HG02870 (cell line): ENCODE measurements around the gene RAB17.

Experiments used
- ATAC-seq: cut with Tn5 transposase; IDR thresholded peaks from one replicate; pipeline ENCODE4 v1.9.1; 2021; ENCODE audit warnings: mild to moderate bottlenecking, moderate library complexity; ENCODE audit not compliant: unreplicated experiment

The RAB17 gene

GRCh38 chr2:237581326-237581725 is 9.2 kb downstream of the RAB17 start:
- no peak for ATAC-seq

GRCh38 chr2:237577956-237578870 is 12.3 kb downstream of the RAB17 start:
- ATAC-seq = no peak

GRCh38 chr2:237577458-237577857 is 13.1 kb downstream of the RAB17 start:
- ATAC-seq = no peak

GRCh38 chr2:237576974-237577373 is 13.6 kb downstream of the RAB17 start:
- no peak for ATAC-seq

- no peak for ATAC-seq
These were observed 14.4 kb downstream of the RAB17 start for GRCh38 chr2:237575869-237576862.

- no peak for ATAC-seq
These were observed 15.4 kb downstream of the RAB17 start for GRCh38 chr2:237574894-237575868.

GRCh38 chr2:237574467-237574866 is 16.1 kb downstream of the RAB17 start:
- ATAC-seq = no peak

- ATAC-seq = no peak
These were observed 16.7 kb downstream of the RAB17 start for GRCh38 chr2:237573721-237574415.

- no peak for ATAC-seq
These were observed 17.8 kb downstream of the RAB17 start for GRCh38 chr2:237572742-237573101.

GRCh38 chr2:237572021-237572741 is 18.4 kb downstream of the RAB17 start:
- ATAC-seq = peak; percentile 62

GRCh38 chr2:237571551-237571950 is 19.0 kb downstream of the RAB17 start:
- ATAC-seq = no peak

GRCh38 chr2:237570776-237571335 is 19.7 kb downstream of the RAB17 start:
- no peak for ATAC-seq

- ATAC-seq = no peak
These were observed 20.6 kb downstream of the RAB17 start for GRCh38 chr2:237569896-237570295.

- ATAC-seq = no peak
These were observed 21.5 kb downstream of the RAB17 start for GRCh38 chr2:237569041-237569440.

- no peak for ATAC-seq
These were observed 22.3 kb downstream of the RAB17 start for GRCh38 chr2:237568121-237568660.

GRCh38 chr2:237567276-237568029 is 23.1 kb downstream of the RAB17 start:
- ATAC-seq = no peak

GRCh38 chr2:237566401-237567235 is 23.9 kb downstream of the RAB17 start, which contains the start of gene PRLH:
Gene PRLH, plus strand, starts transcription at chr2:237566574. Its CDS starts 0 bp downstream, at chr2:237566574.
- no peak for ATAC-seq
